ENCODE results near the gene PATE1. TPM values are rescaled to one million over a fixed set of nuclear protein-coding genes. Genes with fewer than 3 reads are reported as not detected.

Gene PATE1
- total and polyA plus RNA-seq, 3 donors from 2014 or later = not detected

- H3K27ac ChIP-seq = no peak overlapping the region
- TF ChIP-seq CTCF (IDR thresholded peaks at IDR 0.05) (no peak), POLR2A (IDR thresholded peaks at IDR 0.05) (no peak)
- no peak for DNase-seq
- H3K4me1 ChIP-seq = no peaks in the 10 kb centered on the region
- 95 to 100% methylated on average over 1 of the region's 1 CpG for WGBS, 2 donors
- intact Hi-C loops (cut with DNase I; ENCODE audit: low total_unique reads) = no loop called here
- H3K36me3 ChIP-seq (ENCODE audit: low read depth, missing control alignments) = no peaks in the 10 kb centered on the region
- no peak overlapping the region for H3K4me3 ChIP-seq
- H3K9me3 ChIP-seq = no peaks in the 10 kb centered on the region
- no peaks in the 10 kb centered on the region for H3K27me3 ChIP-seq
Measured at GRCh38 chr11:125724125-125724524, 22.0 kb upstream of the PATE1 start.

GRCh38 chr11:125728969-125729368 is 17.1 kb upstream of the PATE1 start:
- WGBS, 2 donors = 79 to 84% methylated on average over 3 of the region's 3 CpGs
- DNase-seq = no peak

GRCh38 chr11:125740617-125741016 is 5.5 kb upstream of the PATE1 start:
- H3K27me3 ChIP-seq = no peaks in the 10 kb centered on the region
- no peak overlapping the region for H3K4me3 ChIP-seq
- H3K27ac ChIP-seq = no peak overlapping the region
- no peaks in the 10 kb centered on the region for H3K36me3 ChIP-seq (ENCODE audit: low read depth, missing control alignments)
- no peak for DNase-seq
- intact Hi-C loops (cut with DNase I; ENCODE audit: low total_unique reads) = no loop called here
- H3K4me1 ChIP-seq = no peaks in the 10 kb centered on the region
- no peak for TF ChIP-seq CTCF (IDR thresholded peaks at IDR 0.05)
- no peaks in the 10 kb centered on the region for H3K9me3 ChIP-seq

More at GRCh38 chr11:125728969-125729368, 17.1 kb upstream of the PATE1 start:
- Histone ChIP-seq H3K4me1 (no peaks in the 10 kb centered on the region), H3K4me3 (no peak overlapping the region), H3K27me3 (no peaks in the 10 kb centered on the region), H3K36me3 (ENCODE audit: low read depth, missing control alignments) (no peaks in the 10 kb centered on the region), H3K9me3 (no peaks in the 10 kb centered on the region), H3K27ac (no peak overlapping the region)
- TF ChIP-seq CTCF (IDR thresholded peaks at IDR 0.05) (no peak), POLR2A (IDR thresholded peaks at IDR 0.05) (no peak)
- intact Hi-C loops (cut with DNase I; ENCODE audit: low total_unique reads) = no loop called here

- intact Hi-C loops (cut with DNase I; ENCODE audit: low total_unique reads) = no loop called here
- no peak for DNase-seq
- Histone ChIP-seq H3K36me3 (ENCODE audit: low read depth, missing control alignments) (no peaks in the 10 kb centered on the region), H3K27me3 (no peaks in the 10 kb centered on the region), H3K9me3 (no peaks in the 10 kb centered on the region), H3K27ac (no peak overlapping the region), H3K4me3 (no peak overlapping the region), H3K4me1 (no peaks in the 10 kb centered on the region)
- TF ChIP-seq CTCF (IDR thresholded peaks at IDR 0.05) = no peak
- TF ChIP-seq POLR2A (IDR thresholded peaks at IDR 0.05) = no peak
- 90 to 100% methylated on average over 1 of the region's 1 CpG for WGBS, 2 donors
Measured at GRCh38 chr11:125743681-125744080, 2.4 kb upstream of the PATE1 start.

GRCh38 chr11:125750629-125751028 is 4.5 kb downstream of the PATE1 start:
- Histone ChIP-seq H3K27me3 (no peaks in the 10 kb centered on the region), H3K9me3 (no peaks in the 10 kb centered on the region), H3K4me1 (no peaks in the 10 kb centered on the region), H3K4me3 (no peak overlapping the region), H3K27ac (no peak overlapping the region), H3K36me3 (ENCODE audit: low read depth, missing control alignments) (no peaks in the 10 kb centered on the region)
- TF ChIP-seq CTCF (IDR thresholded peaks at IDR 0.05) (no peak), POLR2A (IDR thresholded peaks at IDR 0.05) (no peak)
- WGBS, 2 donors = 49 to 61% methylated on average over 2 of the region's 2 CpGs
- intact Hi-C loops (cut with DNase I; ENCODE audit: low total_unique reads) = no loop called here
- DNase-seq = no peak
